Glutamatergic neuron (in vitro differentiated cells): ENCODE results near the gene TBC1D2. TPM values are rescaled to one million over a fixed set of nuclear protein-coding genes. Genes with fewer than 3 reads are reported as not detected.
A peak's percentile ranks its signal among the peaks of the same experiment; 100 is the strongest.

Experiments
- DNase-seq: peaks from one replicate; pipeline ENCODE4 v3.0.0; 2022
- H3K27ac Mint-ChIP-seq: one replicate; pipeline ENCODE4 v1.8.0; 2020; ENCODE audit warnings: mild to moderate bottlenecking, mixed read lengths, inconsistent platforms; ENCODE audit not compliant: unreplicated experiment
- H3K27me3 Mint-ChIP-seq: one replicate; pipeline ENCODE4 v1.8.0; 2020; ENCODE audit warnings: mild to moderate bottlenecking, moderate library complexity, mixed read lengths, inconsistent platforms; ENCODE audit not compliant: unreplicated experiment
- H3K36me3 Mint-ChIP-seq: one replicate; pipeline ENCODE4 v1.8.0; 2020; ENCODE audit warnings: mild to moderate bottlenecking, mixed read lengths, inconsistent platforms; ENCODE audit not compliant: unreplicated experiment
- H3K4me1 Mint-ChIP-seq: one replicate; pipeline ENCODE4 v1.8.0; 2020; ENCODE audit warnings: mild to moderate bottlenecking, low read depth, mixed read lengths, inconsistent platforms; ENCODE audit not compliant: unreplicated experiment
- H3K4me3 Mint-ChIP-seq: one replicate; pipeline ENCODE4 v1.8.0; 2020; ENCODE audit warnings: mild to moderate bottlenecking, mixed read lengths, inconsistent platforms; ENCODE audit not compliant: unreplicated experiment
- H3K9me3 Mint-ChIP-seq: one replicate; pipeline ENCODE4 v1.8.0; 2020; ENCODE audit warnings: mild to moderate bottlenecking, moderate library complexity, mixed read lengths, inconsistent platforms; ENCODE audit not compliant: unreplicated experiment
- CTCF ChIP-seq: fragments of 200-600 bp; sonication (generic); IDR thresholded peaks from one replicate; pipeline ENCODE4 v1.5.0; 2021; ENCODE audit not compliant: partially characterized antibody, unreplicated experiment
- microRNA-seq: library from miRNA; unstranded; fragments of <30 nt; microRNA quantifications from one replicate; pipeline ENCODE4, GENCODE V29; 2020; ENCODE audit not compliant: unreplicated experiment
- total RNA-seq: library from RNA; stranded (reverse); fragmentation: NEBNext Ultra II Directional; extraction: Animal tissue kit (Norgen Biotek cat#: 25700); gene quantifications from one replicate; pipeline ENCODE4 v1.2.1, GENCODE V29; 2021; ENCODE audit not compliant: unreplicated experiment

TBC1D2 gene
- total RNA-seq, 1 donor from 2014 or later: 7.6 TPM

GRCh38 chr9:98152526-98152925, 102.9 kb downstream of the TBC1D2 start:
- no peak overlapping the region for H3K27ac Mint-ChIP-seq
- H3K9me3 Mint-ChIP-seq: peaks cover 5% of the 10 kb centered on the region
- no peak for DNase-seq
- no peaks in the 10 kb centered on the region for H3K36me3 Mint-ChIP-seq
- TF ChIP-seq CTCF: no peak
- no peak overlapping the region for H3K4me3 Mint-ChIP-seq
- H3K4me1 Mint-ChIP-seq: no peaks in the 10 kb centered on the region
- peaks cover 6% of the 10 kb centered on the region for H3K27me3 Mint-ChIP-seq

- Mint-ChIP-seq H3K9me3 (peaks cover 4% of the 10 kb centered on the region), H3K27me3 (peaks cover 6% of the 10 kb centered on the region), H3K4me3 (no peak overlapping the region), H3K36me3 (no peaks in the 10 kb centered on the region), H3K4me1 (peaks cover 3% of the 10 kb centered on the region), H3K27ac (no peak overlapping the region)
- no peak for DNase-seq
- TF ChIP-seq CTCF: no peak
These were observed 104.7 kb downstream of the TBC1D2 start for GRCh38 chr9:98150721-98151120.

- H3K9me3 Mint-ChIP-seq: peaks cover 3% of the 10 kb centered on the region
- H3K27ac Mint-ChIP-seq: no peak overlapping the region
- no peak for TF ChIP-seq CTCF
- H3K36me3 Mint-ChIP-seq: no peaks in the 10 kb centered on the region
- H3K4me3 Mint-ChIP-seq: no peak overlapping the region
- DNase-seq: no peak
- peaks cover 6% of the 10 kb centered on the region for H3K27me3 Mint-ChIP-seq
- H3K4me1 Mint-ChIP-seq: peaks cover 3% of the 10 kb centered on the region
These were observed 105.3 kb downstream of the TBC1D2 start for GRCh38 chr9:98150164-98150563.

GRCh38 chr9:98149422-98149821, 106.0 kb downstream of the TBC1D2 start:
- H3K27ac Mint-ChIP-seq: no peak overlapping the region

More at GRCh38 chr9:98149422-98149821, 106.0 kb downstream of the TBC1D2 start:
- TF ChIP-seq CTCF: no peak
- Mint-ChIP-seq H3K4me1 (peaks cover 3% of the 10 kb centered on the region), H3K36me3 (no peaks in the 10 kb centered on the region), H3K9me3 (peaks cover 3% of the 10 kb centered on the region), H3K27me3 (peaks cover 7% of the 10 kb centered on the region), H3K4me3 (no peak overlapping the region)
- DNase-seq: peak; percentile 4

Small RNAs within 50 kb of the gene (microRNA-seq; reads per million reads assigned to microRNA genes)
- gene MIR6854: not detected

Other genes with a start within 250 kb of the TBC1D2 start
- gene NANS, start 198.9 kb downstream of the TBC1D2 start, total RNA-seq: 22.9 TPM
- 0.71 TPM for gene TRIM14, start 136.4 kb downstream of the TBC1D2 start, total RNA-seq
- gene CORO2A, start 63.0 kb downstream of the TBC1D2 start, total RNA-seq: 23.9 TPM